Karpas-422 (cell line): ENCODE results near the gene ALG9. TPM values are rescaled to one million over a fixed set of nuclear protein-coding genes. Genes with fewer than 3 reads are reported as not detected.

Source experiments
- DNase-seq: peaks from one replicate; pipeline ENCODE4 v3.0.0-alpha.2; 2015
- H2AFZ ChIP-seq: fragments of 200-600 bp; sonication (generic); 2 replicates; pipeline ENCODE4 v1.6.1; 2014; ENCODE audit warnings: antibody characterized with exemption, low read length, mixed read lengths
- H3K27ac ChIP-seq: fragments of 200-600 bp; sonication (generic); 2 replicates; pipeline ENCODE4 v1.5.1; 2014; ENCODE audit warnings: mild to moderate bottlenecking, low read length, moderate library complexity
- H3K27me3 ChIP-seq: fragments of 200-600 bp; sonication (generic); 2 replicates; pipeline ENCODE4 v1.6.1; 2014; ENCODE audit warnings: low read length, mixed read lengths
- H3K36me3 ChIP-seq: fragments of 200-600 bp; sonication (generic); 2 replicates; pipeline ENCODE4 v1.6.1; 2014; ENCODE audit warnings: low read length, mixed read lengths; ENCODE audit not compliant: insufficient read depth
- H3K4me1 ChIP-seq: fragments of 200-600 bp; sonication (generic); 2 replicates; pipeline ENCODE4 v1.6.1; 2014; ENCODE audit warnings: mild to moderate bottlenecking, low read length, mixed read lengths
- H3K4me2 ChIP-seq: fragments of 200-600 bp; sonication (generic); 2 replicates; pipeline ENCODE4 v1.6.1; 2014; ENCODE audit warnings: low read length, low read depth, mild to moderate bottlenecking; ENCODE audit not compliant: poor library complexity, severe bottlenecking
- H3K4me3 ChIP-seq: fragments of 200-600 bp; sonication (generic); 2 replicates; pipeline ENCODE4 v1.5.1; 2014; ENCODE audit warnings: mild to moderate bottlenecking, antibody characterized with exemption, low read length, mixed read lengths
- H3K79me2 ChIP-seq: fragments of 200-600 bp; sonication (generic); 2 replicates; pipeline ENCODE4 v1.6.1; 2014; ENCODE audit warnings: mild to moderate bottlenecking, low read length, mixed read lengths
- H3K9ac ChIP-seq: fragments of 200-600 bp; sonication (generic); 2 replicates; pipeline ENCODE4 v1.6.0; 2014; ENCODE audit warnings: low read length
- H3K9me2 ChIP-seq: fragments of 200-600 bp; sonication (generic), shearing (Covaris generic); replicated peaks from 2 replicates; pipeline ENCODE4 v1.6.0; 2014; ENCODE audit warnings: mild to moderate bottlenecking, low read length, moderate library complexity; ENCODE audit not compliant: insufficient read depth
- H3K9me3 ChIP-seq: fragments of 300-700, 200-600 bp; sonication (generic); 2 replicates; pipeline ENCODE4 v1.6.1; 2014; ENCODE audit warnings: low read length, mixed read lengths
- H4K20me1 ChIP-seq: fragments of 200-600 bp; sonication (generic); 2 replicates; pipeline ENCODE4 v1.6.1; 2014; ENCODE audit warnings: mild to moderate bottlenecking, antibody characterized with exemption, low read length, low read depth; ENCODE audit not compliant: insufficient read depth
- total RNA-seq: library from RNA; depleted of rRNA; stranded (reverse); fragments of >200 nt; shearing (Covaris generic); gene quantifications from 2 replicates; pipeline ENCODE4 v1.2.3, GENCODE V29; 2014; ENCODE audit warnings: low replicate concordance

Gene ALG9
- total RNA-seq, 1 experiment from 2014 or later = 14.2 TPM

GRCh38 chr11:111849631-111850030 lies 21.8 kb downstream of the ALG9 start:
- Histone ChIP-seq H3K27ac (no peak overlapping the region), H3K9me2 (no peaks in the 10 kb centered on the region), H3K79me2 (no peaks in the 10 kb centered on the region), H2AFZ (no peak overlapping the region), H4K20me1 (no peaks in the 10 kb centered on the region), H3K36me3 (no peaks in the 10 kb centered on the region), H3K9me3 (no peaks in the 10 kb centered on the region), H3K9ac (no peak overlapping the region), H3K4me3 (no peak overlapping the region), H3K4me2 (no peak overlapping the region), H3K27me3 (no peaks in the 10 kb centered on the region), H3K4me1 (no peaks in the 10 kb centered on the region)
- no peak for DNase-seq

GRCh38 chr11:111846636-111847035 lies 24.7 kb downstream of the ALG9 start:
- Histone ChIP-seq H4K20me1 (no peaks in the 10 kb centered on the region), H3K9me2 (no peaks in the 10 kb centered on the region), H3K27ac (no peak overlapping the region), H3K4me2 (no peak overlapping the region), H2AFZ (no peak overlapping the region), H3K9ac (no peak overlapping the region), H3K36me3 (no peaks in the 10 kb centered on the region), H3K4me3 (no peak overlapping the region), H3K4me1 (no peaks in the 10 kb centered on the region), H3K27me3 (no peaks in the 10 kb centered on the region), H3K9me3 (no peaks in the 10 kb centered on the region), H3K79me2 (no peaks in the 10 kb centered on the region)
- no peak for DNase-seq

- Histone ChIP-seq H3K79me2 (no peaks in the 10 kb centered on the region; the same call in 1 of the 2 replicates), H3K9ac (no peak overlapping the region), H3K36me3 (no peaks in the 10 kb centered on the region), H3K27me3 (no peaks in the 10 kb centered on the region), H4K20me1 (no peaks in the 10 kb centered on the region), H3K9me3 (no peaks in the 10 kb centered on the region), H3K4me1 (peaks cover 3% of the 10 kb centered on the region; the same call in 1 of the 2 replicates), H3K4me3 (no peak overlapping the region), H3K27ac (no peak overlapping the region), H3K4me2 (no peak overlapping the region), H3K9me2 (no peaks in the 10 kb centered on the region), H2AFZ (no peak overlapping the region)
- DNase-seq = no peak
Observed at GRCh38 chr11:111846063-111846462, 25.3 kb downstream of the ALG9 start.

- no peaks in the 10 kb centered on the region for H3K9me2 ChIP-seq
- peaks cover 3% of the 10 kb centered on the region; the same call in 1 of the 2 replicates for H3K4me1 ChIP-seq
- no peak overlapping the region for H3K9ac ChIP-seq
- no peak overlapping the region for H3K4me2 ChIP-seq
- DNase-seq = no peak
- H3K27ac ChIP-seq = no peak overlapping the region
- no peaks in the 10 kb centered on the region for H3K9me3 ChIP-seq
- H3K79me2 ChIP-seq = no peaks in the 10 kb centered on the region; the same call in 1 of the 2 replicates
- H3K4me3 ChIP-seq = no peak overlapping the region
- no peaks in the 10 kb centered on the region for H3K36me3 ChIP-seq
- H2AFZ ChIP-seq = no peak overlapping the region
- no peaks in the 10 kb centered on the region for H3K27me3 ChIP-seq
- no peaks in the 10 kb centered on the region for H4K20me1 ChIP-seq
Observed at GRCh38 chr11:111845276-111846028, 25.9 kb downstream of the ALG9 start.

- Histone ChIP-seq H3K9me2 (no peaks in the 10 kb centered on the region), H3K9ac (no peak overlapping the region), H2AFZ (no peak overlapping the region), H4K20me1 (no peaks in the 10 kb centered on the region), H3K27ac (no peak overlapping the region), H3K4me3 (no peak overlapping the region), H3K9me3 (no peaks in the 10 kb centered on the region), H3K36me3 (no peaks in the 10 kb centered on the region), H3K27me3 (no peaks in the 10 kb centered on the region), H3K4me1 (peaks cover 3% of the 10 kb centered on the region; the same call in 1 of the 2 replicates), H3K79me2 (no peaks in the 10 kb centered on the region; the same call in 1 of the 2 replicates), H3K4me2 (no peak overlapping the region)
- DNase-seq = no peak
Observed at GRCh38 chr11:111843661-111844060, 27.7 kb downstream of the ALG9 start.

GRCh38 chr11:111841370-111842053 lies 29.9 kb downstream of the ALG9 start:
- no peak overlapping the region for H3K4me2 ChIP-seq

GRCh38 chr11:111840143-111840542 lies 31.2 kb downstream of the ALG9 start:
- Histone ChIP-seq H2AFZ (no peak overlapping the region), H3K27ac (no peak overlapping the region), H4K20me1 (no peaks in the 10 kb centered on the region), H3K9ac (no peak overlapping the region), H3K9me2 (no peaks in the 10 kb centered on the region), H3K4me2 (no peak overlapping the region), H3K4me1 (peaks cover 3% of the 10 kb centered on the region; the same call in 1 of the 2 replicates), H3K4me3 (no peak overlapping the region), H3K9me3 (no peaks in the 10 kb centered on the region), H3K79me2 (no peaks in the 10 kb centered on the region; the same call in 1 of the 2 replicates), H3K27me3 (no peaks in the 10 kb centered on the region), H3K36me3 (no peaks in the 10 kb centered on the region)
- no peak for DNase-seq

More at GRCh38 chr11:111841370-111842053, 29.9 kb downstream of the ALG9 start:
- H3K36me3 ChIP-seq = no peaks in the 10 kb centered on the region
- peak; percentile 90 for DNase-seq
- H3K79me2 ChIP-seq = no peaks in the 10 kb centered on the region; the same call in 1 of the 2 replicates
- H3K27ac ChIP-seq = no peak overlapping the region
- H3K9me3 ChIP-seq = no peaks in the 10 kb centered on the region
- no peak overlapping the region for H3K4me3 ChIP-seq
- no peaks in the 10 kb centered on the region for H4K20me1 ChIP-seq
- no peaks in the 10 kb centered on the region for H3K27me3 ChIP-seq
- no peak overlapping the region for H3K9ac ChIP-seq
- no peaks in the 10 kb centered on the region for H3K9me2 ChIP-seq
- peaks cover 3% of the 10 kb centered on the region; the same call in 1 of the 2 replicates for H3K4me1 ChIP-seq
- H2AFZ ChIP-seq = no peak overlapping the region

- DNase-seq = no peak
- no peak overlapping the region for H3K4me2 ChIP-seq
- no peak overlapping the region for H3K4me3 ChIP-seq
- H3K36me3 ChIP-seq = no peaks in the 10 kb centered on the region
- no peak overlapping the region for H3K27ac ChIP-seq
- no peak overlapping the region for H3K9ac ChIP-seq
- H2AFZ ChIP-seq = no peak overlapping the region
- no peaks in the 10 kb centered on the region for H4K20me1 ChIP-seq
- no peaks in the 10 kb centered on the region for H3K27me3 ChIP-seq
- no peaks in the 10 kb centered on the region; the same call in 1 of the 2 replicates for H3K79me2 ChIP-seq
- H3K9me2 ChIP-seq = no peaks in the 10 kb centered on the region
- peaks cover 3% of the 10 kb centered on the region; the same call in 1 of the 2 replicates for H3K4me1 ChIP-seq
- H3K9me3 ChIP-seq = no peaks in the 10 kb centered on the region
Observed at GRCh38 chr11:111838054-111838453, 33.3 kb downstream of the ALG9 start.
